Upper lobe of left lung (tissue), 6 donors: Measurements from ENCODE around the gene ITLN1. TPM values are rescaled to one million over a fixed set of nuclear protein-coding genes. Genes with fewer than 3 reads are reported as not detected.
A peak's percentile ranks its signal among the peaks of the same experiment; 100 is the strongest.

ENCODE experiments used
- ATAC-seq, 2 donors: fragments of 200-7000 bp; cut with Tn5 transposase; one replicate each; pipeline ENCODE4 v1.9.1; 2022; ENCODE audit warnings: mild to moderate bottlenecking in 2 of 2, moderate library complexity in 2 of 2; ENCODE audit not compliant: low FRiP score in 2 of 2
- DNase-seq, 2 donors: peaks; one replicate each; pipeline ENCODE4 v3.0.0-alpha.2; 2019 to 2020
- H3K27ac ChIP-seq, 4 donors: fragments of 200-600 bp; sonication (generic); one replicate each; pipeline ENCODE4 v1.5.1; 2016 to 2019
- H3K27me3 ChIP-seq, 4 donors: fragments of 200-600 bp; sonication (generic); one replicate each; pipeline ENCODE4 v1.5.1; 2017 to 2019
- H3K36me3 ChIP-seq, 4 donors: fragments of 200-600 bp; sonication (generic); one replicate each; pipeline ENCODE4 v1.5.1; 2016 to 2019
- H3K4me1 ChIP-seq, 4 donors: fragments of 200-600 bp; sonication (generic); one replicate each; pipeline ENCODE4 v1.5.1; 2018 to 2019
- H3K4me3 ChIP-seq, 4 donors: fragments of 200-600 bp; sonication (generic); one replicate each; pipeline ENCODE4 v1.5.1; 2017 to 2019; ENCODE audit warnings: mild to moderate bottlenecking in 2 of 4, moderate library complexity in 1 of 4
- H3K9me3 ChIP-seq, 4 donors: fragments of 200-600 bp; sonication (generic); one replicate each; pipeline ENCODE4 v1.5.1; 2018 to 2019
- CTCF ChIP-seq, 6 experiments: fragments of 450-650 bp in 4 of 6; fragments of 200-600 bp in 2 of 6; sonication (generic) in 2 of 6; IDR thresholded peaks; one replicate each; pipeline ENCODE4 v1.5.1; 2016 to 2019; ENCODE audit warnings: antibody characterized with exemption in 6 of 6
- EP300 ChIP-seq, 4 donors: sonication (generic); formaldehyde crosslinking; IDR thresholded peaks; one replicate each; pipeline ENCODE4 v1.5.1; 2017; ENCODE audit warnings: antibody characterized with exemption in 4 of 4, control low read depth in 2 of 4
- POLR2A ChIP-seq, 4 donors: fragments of 450-650 bp; IDR thresholded peaks; one replicate each; pipeline ENCODE4 v1.5.1; 2016 to 2017; ENCODE audit warnings: antibody characterized with exemption in 4 of 4, mild to moderate bottlenecking in 2 of 4
- POLR2AphosphoS5 ChIP-seq, 2 donors: sonication (generic); formaldehyde crosslinking; IDR thresholded peaks; one replicate each; pipeline ENCODE4 v1.5.1; 2017; ENCODE audit warnings: antibody characterized with exemption in 2 of 2
- WGBS, 2 donors: methylation state at CpG; one replicate each; pipeline ENCODE4 v1.1.5; 2017 to 2018; 5-methylcytosine and 5-hydroxymethylcytosine counted together
- total RNA-seq, 6 donors: library from RNA; depleted of rRNA in 4 of 6; stranded (reverse); fragments of >200 nt in 4 of 6; gene quantifications; one replicate each; pipeline versions ENCODE4 v1.1.0 to v1.2.1, GENCODE V29; 2016 to 2021
- donor health status: DM: no; HTN: no; CAD: no; lungs with moderate emphysema.
- donor health status: DM: no; HTN: yes; CAD: no; lungs with severe emphysema.

ITLN1 gene
- total RNA-seq, 6 donors from 2014 or later, result 1.2 to 28.8 (median 2.2) TPM; not detected in 1

DNA sequence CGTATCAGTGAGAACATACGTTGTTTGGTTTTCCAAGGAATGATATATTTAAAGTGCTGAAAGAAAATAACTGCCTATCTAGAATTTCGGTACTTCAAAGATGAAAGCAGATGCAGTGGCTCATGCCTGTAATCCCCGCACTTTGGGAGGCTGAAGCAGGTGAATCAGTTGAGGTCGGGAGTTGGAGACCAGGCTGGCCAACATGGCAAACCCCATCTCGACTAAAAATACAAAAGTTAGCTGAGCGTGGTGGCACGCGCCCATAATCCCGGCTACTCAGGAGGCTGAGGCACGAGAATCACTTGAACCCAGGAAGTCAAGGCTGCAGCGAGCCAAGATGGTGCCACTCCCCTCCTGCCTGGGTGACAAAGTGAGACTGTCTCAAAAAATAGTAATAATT is 38.7 kb downstream of the ITLN1 start:
- no peaks in the 10 kb centered on the region for H3K36me3 ChIP-seq
- no peak for ATAC-seq

GRCh38 chr1:160844447-160845232 is 40.3 kb downstream of the ITLN1 start:
- no peak for TF ChIP-seq POLR2A (IDR thresholded peaks at IDR 0.05)
- TF ChIP-seq POLR2AphosphoS5 (IDR thresholded peaks at IDR 0.05), result no peak

More for the DNA sequence above, 38.7 kb downstream of the ITLN1 start:
- DNase-seq, result no peak
- no peak for TF ChIP-seq POLR2AphosphoS5 (IDR thresholded peaks at IDR 0.05)
- no peak for TF ChIP-seq CTCF (IDR thresholded peaks at IDR 0.05)
- TF ChIP-seq POLR2A (IDR thresholded peaks at IDR 0.05), result no peak
- no peak for TF ChIP-seq EP300 (IDR thresholded peaks at IDR 0.05)
- Histone ChIP-seq H3K9me3 (peaks cover 0 to 4% (median 0%) of the 10 kb centered on the region in 4 donors), H3K4me1 (no peaks in the 10 kb centered on the region), H3K27ac (no peak overlapping the region), H3K4me3 (no peak overlapping the region), H3K27me3 (no peaks in the 10 kb centered on the region)
- 88 to 91% methylated on average over 12 of the region's 12 CpGs for WGBS, 2 donors

DNA sequence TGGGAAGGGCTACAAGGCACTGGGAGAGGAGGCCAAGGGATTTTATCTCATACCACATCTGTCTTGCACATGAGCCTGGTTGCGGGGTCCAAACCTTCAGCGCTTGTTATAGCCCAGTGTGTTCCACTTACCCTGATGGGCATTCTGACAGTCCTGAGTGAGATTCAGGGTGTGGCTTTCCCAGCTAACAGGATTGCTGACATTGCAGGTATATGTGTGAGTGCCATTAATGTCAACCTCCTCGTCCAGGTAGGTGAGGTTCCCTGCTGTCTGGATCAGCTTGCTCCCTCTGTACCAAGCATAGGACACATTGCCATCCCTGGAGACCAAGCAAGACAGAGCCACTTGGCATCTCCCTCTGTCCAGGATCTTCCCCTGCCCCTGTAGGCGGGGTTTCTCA is 43.9 kb downstream of the ITLN1 start:
- no peaks in the 10 kb centered on the region for H3K36me3 ChIP-seq
- H3K9me3 ChIP-seq, result peaks cover 0 to 4% (median 0%) of the 10 kb centered on the region in 4 donors
- no peak for DNase-seq
- no peak overlapping the region for H3K4me3 ChIP-seq
- no peaks in the 10 kb centered on the region for H3K27me3 ChIP-seq
- ATAC-seq, result no peak
- TF ChIP-seq POLR2AphosphoS5 (IDR thresholded peaks at IDR 0.05) (no peak), POLR2A (IDR thresholded peaks at IDR 0.05) (no peak), CTCF (IDR thresholded peaks at IDR 0.05) (no peak), EP300 (IDR thresholded peaks at IDR 0.05) (no peak)
- H3K4me1 ChIP-seq, result peaks cover 8 to 18% (median 14%) of the 10 kb centered on the region in 4 donors
- 82 to 92% methylated on average over 2 to 4 of the region's 4 CpGs for WGBS, 2 donors
- H3K27ac ChIP-seq, result no peak overlapping the region

More at GRCh38 chr1:160844447-160845232, 40.3 kb downstream of the ITLN1 start:
- WGBS, 2 donors, result 89 to 91% methylated on average over 11 to 12 of the region's 12 CpGs
- no peak overlapping the region for H3K27ac ChIP-seq
- H3K4me3 ChIP-seq, result no peak overlapping the region
- H3K9me3 ChIP-seq, result peaks cover 0 to 4% (median 0%) of the 10 kb centered on the region in 4 donors
- no peak for ATAC-seq
- no peak for DNase-seq
- H3K4me1 ChIP-seq, result no peaks in the 10 kb centered on the region
- no peaks in the 10 kb centered on the region for H3K36me3 ChIP-seq
- no peaks in the 10 kb centered on the region for H3K27me3 ChIP-seq

- Histone ChIP-seq H3K9me3 (peaks cover 0 to 3% (median 0%) of the 10 kb centered on the region in 4 donors), H3K4me3 (no peak overlapping the region), H3K27ac (no peak overlapping the region), H3K36me3 (no peaks in the 10 kb centered on the region), H3K4me1 (peaks cover 8 to 21% (median 14%) of the 10 kb centered on the region in 4 donors), H3K27me3 (no peaks in the 10 kb centered on the region)
- DNase-seq, result no peak
- ATAC-seq, result no peak
- 71 to 89% methylated on average over 2 of the region's 2 CpGs for WGBS, 2 donors
- TF ChIP-seq EP300 (IDR thresholded peaks at IDR 0.05) (no peak), POLR2A (IDR thresholded peaks at IDR 0.05) (no peak)
Observed at GRCh38 chr1:160839746-160840145, 45.2 kb downstream of the ITLN1 start.

DNA sequence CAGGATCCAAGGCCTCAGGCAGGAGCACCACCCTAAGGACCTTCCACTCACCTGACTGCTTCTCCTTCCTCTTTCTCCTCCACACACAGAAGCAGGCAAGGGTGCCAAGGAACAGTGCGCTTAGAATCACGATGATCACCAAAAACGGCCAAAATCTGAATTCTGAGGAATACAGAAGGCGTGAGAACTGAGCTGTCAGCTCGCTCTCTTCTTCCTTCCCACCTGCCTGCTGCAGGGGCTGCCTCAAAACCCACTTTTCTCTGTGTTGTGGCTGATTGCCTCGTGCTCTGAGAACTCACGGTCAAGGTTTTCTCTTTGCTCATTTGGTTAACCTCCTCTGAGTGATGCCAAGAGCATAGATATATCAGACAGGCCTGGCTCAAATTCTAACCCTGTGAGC is 46.1 kb downstream of the ITLN1 start:
- Histone ChIP-seq H3K27ac (peak overlapping the region in 1 of 4 donors; percentile 14), H3K36me3 (no peaks in the 10 kb centered on the region), H3K4me3 (no peak overlapping the region), H3K27me3 (no peaks in the 10 kb centered on the region), H3K4me1 (peaks cover 8 to 21% (median 14%) of the 10 kb centered on the region in 4 donors), H3K9me3 (no peaks in the 10 kb centered on the region)
- no peak for ATAC-seq
- no peak for DNase-seq
- WGBS, 2 donors, result 58 to 86% methylated on average over 7 of the region's 7 CpGs
- TF ChIP-seq CTCF (IDR thresholded peaks at IDR 0.05) (no peak), EP300 (IDR thresholded peaks at IDR 0.05) (no peak), POLR2AphosphoS5 (IDR thresholded peaks at IDR 0.05) (no peak), POLR2A (IDR thresholded peaks at IDR 0.05) (no peak)
